HCT116 (cell line): ENCODE results near the gene BRPF3. TPM values are rescaled to one million over a fixed set of nuclear protein-coding genes. Genes with fewer than 3 reads are reported as not detected.
A peak's percentile ranks its signal among the peaks of the same experiment; 100 is the strongest.

Experiments
- ATAC-seq: fragments of 200-7000 bp; cut with Tn5 transposase; 2 replicates; pipeline ENCODE4 v1.9.1; 2020; ENCODE audit warnings: mild to moderate bottlenecking, moderate library complexity
- BruUV-seq: library from RNA; stranded (reverse); fragments of 400-500 nt; replicated peaks from 2 replicates; lab custom pipeline; 2021; lab: Mats Ljungman, UMichigan
- CTCF ChIA-PET: fragments of 300-600 bp; sonication (Branson Sonifier 250); formaldehyde crosslinking; loops from one replicate; lab custom pipeline; 2021; ENCODE audit warnings: antibody characterized with exemption; lab: Charles Lee
- POLR2A ChIA-PET: fragments of 300-600, 350-600 bp; sonication (Branson Sonifier 250); formaldehyde crosslinking; loops from one replicate; lab custom pipeline; 2021; ENCODE audit warnings: antibody characterized with exemption; lab: Charles Lee
- RAD21 ChIA-PET, 2 experiments: fragments of 300-600 bp; sonication (Branson Sonifier 250); formaldehyde crosslinking; loops; one replicate each; lab custom pipeline; 2023; ENCODE audit warnings: low total read pairs in 2 of 2; ENCODE audit not compliant: uncharacterized antibody in 2 of 2, unreplicated experiment in 2 of 2, low non-redundant PET in 1 of 2; lab: Charles Lee
- DNase-seq: peaks from one replicate; pipeline ENCODE4 v3.0.0-alpha.2; 2010; ENCODE audit warnings: low read depth, low spot score
- H2AFZ ChIP-seq: fragments of 200-600 bp; shearing (Covaris generic), sonication (generic); 2 replicates; pipeline ENCODE4 v1.6.1; 2017; ENCODE audit warnings: low read depth, mixed run types, mixed read lengths, antibody characterized with exemption, low read length; ENCODE audit not compliant: poor library complexity, severe bottlenecking
- H3K27ac ChIP-seq: 2 replicates; pipeline ENCODE4 v1.5.1; 2012; ENCODE audit warnings: low read depth, low read length
- H3K27me3 ChIP-seq: fragments of 200-600 bp; sonication (generic); 2 replicates; pipeline ENCODE4 v1.6.1; 2016; ENCODE audit warnings: mixed run types, low read length, mixed read lengths; ENCODE audit not compliant: insufficient read depth
- H3K36me3 ChIP-seq, 2 experiments: fragments of 200-500 bp in 1 of 2; fragments of 200-600 bp in 1 of 2; sonication (Bioruptor generic) in 1 of 2; sonication (generic) in 1 of 2; 2 replicates each; pipeline versions ENCODE4 v1.5.1 to v1.6.1; 2014 to 2016; ENCODE audit warnings: low read length in 2 of 2, inconsistent platforms in 1 of 2, mixed read lengths in 1 of 2, mixed run types in 1 of 2; ENCODE audit not compliant: insufficient read depth in 2 of 2, control insufficient read depth in 1 of 2
- H3K4me1 ChIP-seq, 2 experiments: fragments of 200-600 bp in 1 of 2; sonication (generic) in 1 of 2; 2 replicates each; pipeline versions ENCODE4 v1.5.1 to v1.6.1; 2012 to 2017; ENCODE audit warnings: low read length in 2 of 2, inconsistent platforms in 1 of 2, mild to moderate bottlenecking in 1 of 2, mixed read lengths in 1 of 2, mixed run types in 1 of 2, moderate library complexity in 1 of 2; ENCODE audit not compliant: insufficient read depth in 2 of 2, control insufficient read depth in 1 of 2
- H3K4me2 ChIP-seq: fragments of 200-600 bp; sonication (generic); 2 replicates; pipeline ENCODE4 v1.6.1; 2017; ENCODE audit warnings: mixed run types, low read length, mixed read lengths
- H3K4me3 ChIP-seq, 2 experiments: fragments of 200-600 bp in 1 of 2; sonication (generic) in 1 of 2; replicated peaks in 1 of 2; 2 replicates each; pipeline ENCODE4 v1.5.1; 2011 to 2016; ENCODE audit warnings: low read length in 2 of 2, control low read depth in 1 of 2, low read depth in 1 of 2, mild to moderate bottlenecking in 1 of 2, mixed read lengths in 1 of 2, mixed run types in 1 of 2
- H3K79me2 ChIP-seq: fragments of 200-600 bp; sonication (generic); 2 replicates; pipeline ENCODE4 v1.6.1; 2017; ENCODE audit warnings: mild to moderate bottlenecking, mixed run types, low read length, moderate library complexity, mixed read lengths; ENCODE audit not compliant: insufficient read depth
- H3K9ac ChIP-seq: fragments of 200-600 bp; sonication (generic); 2 replicates; pipeline ENCODE4 v1.6.1; 2016; ENCODE audit warnings: low read length, mixed read lengths
- H3K9me2 ChIP-seq: fragments of 200-600 bp; sonication (generic), shearing (Covaris generic); 2 replicates; pipeline ENCODE4 v1.6.1; 2017; ENCODE audit warnings: mixed run types, mild to moderate bottlenecking, moderate library complexity; ENCODE audit not compliant: insufficient read depth
- H3K9me3 ChIP-seq, 2 experiments: fragments of 200-500 bp in 1 of 2; fragments of 200-600 bp in 1 of 2; sonication (Bioruptor generic) in 1 of 2; sonication (generic) in 1 of 2; 2 replicates each; pipeline ENCODE4 v1.6.1; 2014 to 2017; ENCODE audit warnings: low read length in 2 of 2, mixed read lengths in 2 of 2, inconsistent platforms in 1 of 2, low read depth in 1 of 2, mild to moderate bottlenecking in 1 of 2, mixed run types in 1 of 2, moderate library complexity in 1 of 2; ENCODE audit not compliant: control insufficient read depth in 1 of 2, insufficient read depth in 1 of 2
- H4K20me1 ChIP-seq: fragments of 200-600 bp; sonication (generic), shearing (Covaris generic); 2 replicates; pipeline ENCODE4 v1.6.1; 2017; ENCODE audit warnings: mixed run types, mild to moderate bottlenecking, moderate library complexity; ENCODE audit not compliant: insufficient read depth
- ATF3 ChIP-seq: IDR thresholded peaks from 2 replicates; pipeline ENCODE4 v1.6.1; 2012
- CEBPB ChIP-seq: IDR thresholded peaks from 2 replicates; pipeline ENCODE4 v1.6.1; 2012; ENCODE audit warnings: low read depth
- EGR1 ChIP-seq: IDR thresholded peaks from 2 replicates; pipeline ENCODE4 v1.6.1; 2012; ENCODE audit warnings: low read depth
- EZH2 ChIP-seq: fragments of 200-600 bp; sonication (generic); IDR thresholded peaks from 2 replicates; pipeline ENCODE4 v1.6.1; 2017; ENCODE audit warnings: antibody characterized with exemption, mixed run types
- JUND ChIP-seq: IDR thresholded peaks from 2 replicates; pipeline ENCODE4 v1.6.1; 2012
- POLR2A ChIP-seq: IDR thresholded peaks from 2 replicates; pipeline ENCODE4 v1.7.0; 2011; ENCODE audit warnings: borderline replicate concordance; ENCODE audit not compliant: insufficient read depth, insufficient read length; ENCODE audit errors: extremely low read depth
- POLR2AphosphoS5 ChIP-seq: IDR thresholded peaks from 2 replicates; pipeline ENCODE4 v1.6.1; 2011; ENCODE audit warnings: mild to moderate bottlenecking, low read depth, low read length, moderate library complexity
- RAD21 ChIP-seq: IDR thresholded peaks from 2 replicates; pipeline ENCODE4 v1.6.1; 2012; ENCODE audit warnings: low read depth, mild to moderate bottlenecking
- REST ChIP-seq: IDR thresholded peaks from 2 replicates; pipeline ENCODE4 v1.6.1; 2012; ENCODE audit warnings: low read depth
- SP1 ChIP-seq: IDR thresholded peaks from 2 replicates; pipeline ENCODE4 v1.6.1; 2012; ENCODE audit warnings: low read depth
- YY1 ChIP-seq: IDR thresholded peaks from 2 replicates; pipeline ENCODE4 v1.6.1; 2011; ENCODE audit warnings: low read length, low read depth, moderate library complexity, mild to moderate bottlenecking; ENCODE audit not compliant: insufficient replicate concordance; ENCODE audit errors: extremely low read depth
- ZBTB33 ChIP-seq: IDR thresholded peaks from 2 replicates; pipeline ENCODE4 v1.6.1; 2011; ENCODE audit warnings: mild to moderate bottlenecking, low read length, moderate library complexity; ENCODE audit not compliant: insufficient replicate concordance; ENCODE audit errors: extremely low read depth
- ZFX ChIP-seq: fragments of 450-650 bp; IDR thresholded peaks from 2 replicates; pipeline ENCODE4 v1.6.1; 2017
- ZNF274 ChIP-seq: fragments of 200-500 bp; sonication (Bioruptor generic); IDR thresholded peaks from 2 replicates; pipeline ENCODE4 v1.6.1; 2014; ENCODE audit warnings: mild to moderate bottlenecking, low read depth, low read length, inconsistent platforms
- intact Hi-C: fragments of 100-400 bp; cut with micrococcal nuclease; formaldehyde crosslinking; loops from 2 replicates; pipeline ENCODE4 v1.10.0; 2022
- total RNA-seq: library from RNA; stranded (reverse); gene quantifications from one replicate; pipeline ENCODE4 v1.2.1, GENCODE V29; 2021; ENCODE audit not compliant: unreplicated experiment

BRPF3 gene
- total RNA-seq, 1 experiment from 2014 or later, result 20.3 TPM

GRCh38 chr6:36267731-36268477 lies 71.4 kb downstream of the BRPF3 start:
- Histone ChIP-seq H3K27ac (no peak overlapping the region), H3K79me2 (no peaks in the 10 kb centered on the region), H3K36me3 (no peaks in the 10 kb centered on the region), H3K4me1 (peaks cover 0 to 8% of the 10 kb centered on the region in 2 experiments; a peak in 1 of 4 replicates), H4K20me1 (no peaks in the 10 kb centered on the region), H3K27me3 (no peaks in the 10 kb centered on the region), H3K9ac (no peak overlapping the region), H2AFZ (no peak overlapping the region), H3K9me3 (no peaks in the 10 kb centered on the region), H3K9me2 (no peaks in the 10 kb centered on the region), H3K4me2 (no peak overlapping the region), H3K4me3 (no peak overlapping the region)
- ChIA-PET RAD21 (no interaction called here), CTCF (no interaction called here), POLR2A (no interaction called here)
- intact Hi-C loops, result no loop called here
- no TSS peak for BruUV-seq
- DNase-seq, result no peak
- ATAC-seq, result no peak
- TF ChIP-seq YY1 (no peak), EGR1 (no peak), ZFX (no peak), RAD21 (no peak), POLR2A (no peak), CEBPB (no peak), ZNF274 (no peak)

GRCh38 chr6:36268478-36269275 lies 72.1 kb downstream of the BRPF3 start:
- Histone ChIP-seq H3K79me2 (no peaks in the 10 kb centered on the region), H3K36me3 (no peaks in the 10 kb centered on the region), H3K9ac (no peak overlapping the region), H3K4me3 (no peak overlapping the region), H3K9me3 (no peaks in the 10 kb centered on the region), H2AFZ (no peak overlapping the region), H3K27ac (no peak overlapping the region), H3K4me1 (peaks cover 0 to 8% of the 10 kb centered on the region in 2 experiments; a peak in 1 of 4 replicates), H4K20me1 (no peaks in the 10 kb centered on the region), H3K27me3 (no peaks in the 10 kb centered on the region), H3K9me2 (no peaks in the 10 kb centered on the region), H3K4me2 (no peak overlapping the region)
- no TSS peak for BruUV-seq
- RAD21 ChIA-PET, result no interaction called here
- CTCF ChIA-PET, result no interaction called here
- ATAC-seq (peak; percentile 40; the same call in 1 of the 2 replicates), DNase-seq (no peak)
- POLR2A ChIA-PET, result no interaction called here
- intact Hi-C loops, result no loop called here
- TF ChIP-seq ZNF274, result no peak
- TF ChIP-seq JUND, result no peak
- no peak for TF ChIP-seq EZH2
- no peak for TF ChIP-seq POLR2AphosphoS5
- TF ChIP-seq ZBTB33, result no peak
- no peak for TF ChIP-seq SP1
- TF ChIP-seq YY1, result no peak
- no peak for TF ChIP-seq ATF3
- no peak for TF ChIP-seq REST
